ENCODE results near the gene BAG3.

Gene BAG3

DNA sequence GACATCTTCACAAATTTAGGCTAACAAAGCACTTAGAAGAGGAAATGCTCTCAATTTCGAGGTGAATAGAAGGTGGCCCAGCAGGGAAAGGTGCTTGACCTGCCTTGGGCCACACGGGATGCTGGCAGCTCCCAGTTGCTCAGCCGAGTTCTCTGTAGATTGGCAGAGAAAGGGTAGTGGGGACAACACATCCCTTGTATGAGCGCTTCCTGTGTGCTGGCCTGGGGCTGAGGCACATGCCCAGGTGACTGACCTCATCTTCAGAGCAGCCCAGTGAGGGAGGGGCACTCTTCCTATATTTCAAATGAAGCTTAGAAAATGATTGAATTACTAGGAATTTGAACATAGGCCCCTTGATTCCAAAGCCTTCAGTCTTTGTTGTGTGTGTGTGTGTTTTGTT, 20.2 kb downstream of the BAG3 start:
- no peak overlapping the region for H3K4me3 ChIP-seq (ENCODE audit: low read depth, low read length)
- TF ChIP-seq, protein P1, sequence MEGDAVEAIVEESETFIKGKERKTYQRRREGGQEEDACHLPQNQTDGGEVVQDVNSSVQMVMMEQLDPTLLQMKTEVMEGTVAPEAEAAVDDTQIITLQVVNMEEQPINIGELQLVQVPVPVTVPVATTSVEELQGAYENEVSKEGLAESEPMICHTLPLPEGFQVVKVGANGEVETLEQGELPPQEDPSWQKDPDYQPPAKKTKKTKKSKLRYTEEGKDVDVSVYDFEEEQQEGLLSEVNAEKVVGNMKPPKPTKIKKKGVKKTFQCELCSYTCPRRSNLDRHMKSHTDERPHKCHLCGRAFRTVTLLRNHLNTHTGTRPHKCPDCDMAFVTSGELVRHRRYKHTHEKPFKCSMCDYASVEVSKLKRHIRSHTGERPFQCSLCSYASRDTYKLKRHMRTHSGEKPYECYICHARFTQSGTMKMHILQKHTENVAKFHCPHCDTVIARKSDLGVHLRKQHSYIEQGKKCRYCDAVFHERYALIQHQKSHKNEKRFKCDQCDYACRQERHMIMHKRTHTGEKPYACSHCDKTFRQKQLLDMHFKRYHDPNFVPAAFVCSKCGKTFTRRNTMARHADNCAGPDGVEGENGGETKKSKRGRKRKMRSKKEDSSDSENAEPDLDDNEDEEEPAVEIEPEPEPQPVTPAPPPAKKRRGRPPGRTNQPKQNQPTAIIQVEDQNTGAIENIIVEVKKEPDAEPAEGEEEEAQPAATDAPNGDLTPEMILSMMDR (IDR thresholded peaks at IDR 0.05; ENCODE audit: low read depth, low read length): no peak
- TF ChIP-seq, protein P2, sequence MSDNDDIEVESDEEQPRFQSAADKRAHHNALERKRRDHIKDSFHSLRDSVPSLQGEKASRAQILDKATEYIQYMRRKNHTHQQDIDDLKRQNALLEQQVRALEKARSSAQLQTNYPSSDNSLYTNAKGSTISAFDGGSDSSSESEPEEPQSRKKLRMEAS (IDR thresholded peaks at IDR 0.05; ENCODE audit: low read depth, low read length): no peak
- no peak for TF ChIP-seq POLR2A (IDR thresholded peaks at IDR 0.05; ENCODE audit: extremely low read depth, insufficient read length)
- TF ChIP-seq MYC (IDR thresholded peaks at IDR 0.05; ENCODE audit: low read depth, low read length): no peak
- DNase-seq (ENCODE audit: low read depth): no peak

DNA sequence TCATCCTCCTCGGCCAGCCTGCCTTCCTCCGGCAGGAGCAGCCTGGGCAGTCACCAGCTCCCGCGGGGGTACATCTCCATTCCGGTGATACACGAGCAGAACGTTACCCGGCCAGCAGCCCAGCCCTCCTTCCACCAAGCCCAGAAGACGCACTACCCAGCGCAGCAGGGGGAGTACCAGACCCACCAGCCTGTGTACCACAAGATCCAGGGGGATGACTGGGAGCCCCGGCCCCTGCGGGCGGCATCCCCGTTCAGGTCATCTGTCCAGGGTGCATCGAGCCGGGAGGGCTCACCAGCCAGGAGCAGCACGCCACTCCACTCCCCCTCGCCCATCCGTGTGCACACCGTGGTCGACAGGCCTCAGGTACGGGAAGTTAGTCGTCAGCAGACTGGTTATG, 21.1 kb downstream of the BAG3 start:
- H3K4me3 ChIP-seq (ENCODE audit: low read depth, low read length): no peak overlapping the region
- TF ChIP-seq, protein P1 (IDR thresholded peaks at IDR 0.05; ENCODE audit: low read depth, low read length): no peak
- TF ChIP-seq, protein P2 (IDR thresholded peaks at IDR 0.05; ENCODE audit: low read depth, low read length): no peak
- TF ChIP-seq MYC (IDR thresholded peaks at IDR 0.05; ENCODE audit: low read depth, low read length): no peak
- no peak for DNase-seq (ENCODE audit: low read depth)

DNA sequence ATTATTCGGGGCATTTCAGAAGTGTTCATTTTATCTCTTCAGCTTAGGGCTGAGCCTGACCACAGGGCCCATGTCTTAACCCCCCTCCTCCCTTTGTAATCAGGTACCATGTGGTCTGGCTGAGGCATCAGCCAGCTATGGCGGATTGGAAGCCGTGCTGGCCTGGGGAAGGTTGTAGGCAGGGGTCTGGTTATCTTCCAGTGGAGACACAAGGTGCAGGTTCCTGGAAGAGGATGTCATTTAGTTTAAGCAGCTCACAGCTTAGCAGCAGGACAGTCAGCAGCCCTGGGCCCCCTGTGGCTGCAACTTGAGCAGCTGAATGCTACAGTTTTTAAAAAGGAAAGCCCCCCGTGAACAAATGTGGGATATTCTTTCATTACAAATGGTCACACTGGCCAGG, 22.1 kb downstream of the BAG3 start:
- TF ChIP-seq, protein P1 (IDR thresholded peaks at IDR 0.05; ENCODE audit: low read depth, low read length): no peak
- TF ChIP-seq, protein P2 (IDR thresholded peaks at IDR 0.05; ENCODE audit: low read depth, low read length): no peak
- TF ChIP-seq POLR2A (IDR thresholded peaks at IDR 0.05; ENCODE audit: extremely low read depth, insufficient read length) (no peak), MYC (IDR thresholded peaks at IDR 0.05; ENCODE audit: low read depth, low read length) (no peak)
- no peak overlapping the region for H3K4me3 ChIP-seq (ENCODE audit: low read depth, low read length)
- no peak for DNase-seq (ENCODE audit: low read depth)

DNA sequence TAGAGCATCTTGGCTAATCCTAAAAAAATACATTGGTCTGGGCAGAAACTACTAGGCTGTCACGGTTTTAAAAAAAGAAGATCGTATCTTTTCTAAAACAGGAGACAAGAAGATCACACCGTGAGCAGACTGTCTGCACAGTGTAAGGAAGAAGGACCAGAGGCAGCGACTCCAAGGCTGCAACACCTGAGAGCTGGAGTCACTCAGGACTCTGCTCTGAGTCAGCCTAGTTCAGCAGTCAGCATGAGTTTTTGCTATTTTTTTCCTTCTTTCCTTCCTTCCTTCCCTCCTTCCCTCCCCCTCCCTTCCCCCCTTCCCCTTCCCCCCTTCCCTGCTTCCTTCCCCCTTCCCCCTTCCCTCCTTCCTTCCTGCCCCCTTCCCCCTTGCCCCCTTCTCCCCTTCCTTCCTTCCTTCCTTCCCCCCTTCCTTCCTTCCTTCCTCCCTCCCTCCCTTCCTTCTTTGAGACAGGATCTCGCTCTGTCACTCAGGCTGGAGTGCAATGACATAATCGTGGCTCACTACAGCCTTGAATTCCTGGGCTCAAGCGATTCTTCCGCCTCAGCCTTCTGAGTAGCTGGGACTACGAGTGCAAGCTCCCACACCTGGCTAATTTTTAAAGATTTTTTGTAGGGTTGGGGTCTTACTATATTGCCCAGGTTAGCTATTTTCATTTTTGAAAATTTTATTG, 24.4 kb downstream of the BAG3 start:
- TF ChIP-seq, protein P1 (IDR thresholded peaks at IDR 0.05; ENCODE audit: low read depth, low read length): no peak
- TF ChIP-seq POLR2A (IDR thresholded peaks at IDR 0.05; ENCODE audit: extremely low read depth, insufficient read length) (no peak), MYC (IDR thresholded peaks at IDR 0.05; ENCODE audit: low read depth, low read length) (no peak)
- TF ChIP-seq, protein P2 (IDR thresholded peaks at IDR 0.05; ENCODE audit: low read depth, low read length): no peak
- no peak for DNase-seq (ENCODE audit: low read depth)
- no peak overlapping the region for H3K4me3 ChIP-seq (ENCODE audit: low read depth, low read length)

DNA sequence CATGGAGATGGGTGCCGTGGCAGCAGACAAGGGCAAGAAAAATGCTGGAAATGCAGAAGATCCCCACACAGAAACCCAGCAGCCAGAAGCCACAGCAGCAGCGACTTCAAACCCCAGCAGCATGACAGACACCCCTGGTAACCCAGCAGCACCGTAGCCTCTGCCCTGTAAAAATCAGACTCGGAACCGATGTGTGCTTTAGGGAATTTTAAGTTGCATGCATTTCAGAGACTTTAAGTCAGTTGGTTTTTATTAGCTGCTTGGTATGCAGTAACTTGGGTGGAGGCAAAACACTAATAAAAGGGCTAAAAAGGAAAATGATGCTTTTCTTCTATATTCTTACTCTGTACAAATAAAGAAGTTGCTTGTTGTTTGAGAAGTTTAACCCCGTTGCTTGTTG, 25.9 kb downstream of the BAG3 start:
- no peak for DNase-seq (ENCODE audit: low read depth)
- TF ChIP-seq POLR2A (IDR thresholded peaks at IDR 0.05; ENCODE audit: extremely low read depth, insufficient read length): no peak
- TF ChIP-seq, protein P2 (IDR thresholded peaks at IDR 0.05; ENCODE audit: low read depth, low read length): no peak
- TF ChIP-seq, protein P1 (IDR thresholded peaks at IDR 0.05; ENCODE audit: low read depth, low read length): no peak
- TF ChIP-seq MYC (IDR thresholded peaks at IDR 0.05; ENCODE audit: low read depth, low read length): no peak
- H3K4me3 ChIP-seq (ENCODE audit: low read depth, low read length): no peak overlapping the region

Data from NB4 (cell line).